Subcutaneous adipose tissue (tissue), 4 donors: ENCODE measurements around the gene CNTNAP5. TPM values are rescaled to one million over a fixed set of nuclear protein-coding genes. Genes with fewer than 3 reads are reported as not detected.

ENCODE experiments used
- CTCF ChIP-seq: fragments of 450-650 bp; IDR thresholded peaks from one replicate; pipeline ENCODE4 v1.5.1; 2016; ENCODE audit warnings: low read depth, mild to moderate bottlenecking, control low read depth, antibody characterized with exemption, moderate library complexity
- total RNA-seq, 4 donors: library from RNA; depleted of rRNA; stranded (reverse); fragments of >200 nt; gene quantifications; one replicate each; pipeline ENCODE4 v1.1.0, GENCODE V29; 2016

CNTNAP5 gene
- total RNA-seq, 4 donors from 2014 or later = not detected

DNA sequence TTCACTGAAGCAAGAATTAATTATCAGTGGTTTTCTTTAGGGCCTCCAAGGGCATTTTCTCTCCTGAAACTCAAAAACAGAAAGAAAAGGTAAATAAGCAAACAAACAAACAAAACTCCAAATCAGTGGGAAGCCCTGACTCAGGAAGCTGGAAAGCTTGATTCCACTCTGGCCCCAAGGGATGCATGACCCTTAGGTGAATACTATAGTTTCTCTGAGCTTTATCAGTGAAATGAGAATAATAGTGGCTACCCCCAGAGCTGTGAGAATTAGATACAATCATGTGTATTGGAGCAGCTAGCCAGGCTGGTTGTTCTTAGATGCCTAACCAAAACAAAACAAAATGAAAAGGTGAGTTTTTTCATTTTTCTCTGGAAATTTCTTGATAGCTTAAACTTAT is 585.1 kb downstream of the CNTNAP5 start:
- TF ChIP-seq CTCF = no peak

GRCh38 chr2:124610866-124611265 is 585.8 kb downstream of the CNTNAP5 start:
- no peak for TF ChIP-seq CTCF

GRCh38 chr2:124623560-124623959 is 598.5 kb downstream of the CNTNAP5 start:
- TF ChIP-seq CTCF = no peak

DNA sequence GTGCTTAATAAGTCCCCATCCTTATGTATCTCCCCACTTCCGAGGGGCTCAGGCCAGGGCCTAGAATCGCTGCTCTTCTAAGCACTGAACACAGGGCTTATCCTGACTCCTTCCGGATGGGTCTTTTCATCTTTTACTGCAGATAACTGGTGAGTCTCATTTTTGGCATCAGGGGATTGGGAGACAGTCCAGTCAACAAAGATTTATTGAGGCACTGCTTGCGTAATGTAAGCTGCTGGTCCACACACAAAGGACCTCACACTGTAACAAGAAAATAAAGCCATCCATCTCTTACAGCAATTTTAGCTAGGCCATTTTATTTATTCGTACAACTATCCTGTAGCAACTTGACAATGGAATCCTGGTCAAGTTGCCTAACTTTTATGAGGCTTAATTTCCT is 600.5 kb downstream of the CNTNAP5 start:
- TF ChIP-seq CTCF = no peak

DNA sequence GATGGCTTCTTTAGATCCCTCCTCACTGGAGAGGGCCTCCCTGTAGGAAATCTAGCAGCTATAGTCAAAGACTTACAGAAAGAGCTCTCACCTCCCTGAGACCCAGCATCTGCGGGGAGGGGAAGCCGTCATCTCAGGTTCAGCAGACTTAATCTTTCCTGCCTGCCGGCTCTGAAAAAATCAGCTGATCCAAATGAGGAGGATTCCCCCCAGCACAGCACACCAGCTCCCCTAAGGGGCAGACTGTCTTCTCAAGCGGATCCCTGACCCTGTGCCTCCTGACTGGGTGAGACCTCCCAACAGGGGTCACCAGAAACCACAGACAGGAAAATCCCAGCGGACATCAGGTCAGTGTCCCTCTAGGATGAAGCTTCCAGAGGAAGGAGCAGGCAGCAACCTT is 601.9 kb downstream of the CNTNAP5 start:
- no peak for TF ChIP-seq CTCF

DNA sequence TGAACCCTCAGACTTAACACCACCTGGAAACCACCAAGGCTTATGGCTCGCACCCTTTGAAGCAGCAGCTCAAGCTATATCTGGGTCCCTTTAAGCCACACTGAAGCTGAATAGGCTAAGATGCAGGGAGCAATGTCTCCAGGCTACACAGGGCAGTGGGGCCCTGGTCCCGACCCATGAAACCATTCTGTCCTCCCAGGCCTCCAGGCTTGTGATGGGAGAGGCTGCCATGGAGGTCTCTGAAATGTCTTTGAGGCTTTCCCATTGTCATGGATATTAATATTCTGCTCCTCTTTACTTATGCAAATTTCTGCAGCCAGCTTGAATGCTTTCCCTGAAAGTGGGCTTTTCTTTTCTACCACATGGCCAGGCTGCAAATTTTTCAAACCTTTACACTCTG is 608.7 kb downstream of the CNTNAP5 start:
- TF ChIP-seq CTCF = no peak

DNA sequence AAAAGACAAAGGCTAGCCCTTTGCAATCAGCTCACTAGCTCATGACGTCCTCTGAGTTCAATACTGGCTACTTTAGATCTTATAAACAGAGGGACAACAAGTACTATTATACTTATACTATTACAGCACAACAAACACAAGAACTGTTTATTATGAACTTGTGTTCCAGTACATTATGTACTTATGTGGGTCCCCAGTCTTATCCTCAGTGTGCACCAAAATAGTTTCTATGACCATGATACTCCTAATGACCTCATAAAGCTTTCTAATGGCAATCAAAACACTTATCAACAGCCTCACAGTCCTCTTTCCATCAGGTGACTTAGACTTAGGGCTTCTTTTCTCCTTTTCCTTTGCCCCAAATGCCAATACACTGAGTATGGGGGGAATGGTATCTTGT is 614.4 kb downstream of the CNTNAP5 start:
- TF ChIP-seq CTCF = no peak
